Peyer's patch (tissue), 4 donors: ENCODE measurements around the gene UNCX. TPM values are rescaled to one million over a fixed set of nuclear protein-coding genes. Genes with fewer than 3 reads are reported as not detected.

Experiments
- DNase-seq, 3 donors: peaks; one replicate each; pipeline ENCODE4 v3.0.0-alpha.2; 2017 to 2019
- H3K27ac ChIP-seq, 4 donors: fragments of 200-600 bp; sonication (generic); one replicate each; pipeline ENCODE4 v1.5.1; 2016 to 2019
- H3K27me3 ChIP-seq, 2 donors: fragments of 200-600 bp; sonication (generic); one replicate each; pipeline ENCODE4 v1.5.1; 2019
- H3K36me3 ChIP-seq, 3 donors: fragments of 200-600 bp; sonication (generic); one replicate each; pipeline ENCODE4 v1.5.1; 2016 to 2019
- H3K4me1 ChIP-seq, 4 donors: fragments of 200-600 bp; sonication (generic); one replicate each; pipeline ENCODE4 v1.5.1; 2016 to 2019
- H3K4me3 ChIP-seq, 4 donors: fragments of 200-600 bp; sonication (generic); 1 replicate in 3 of 4; 2 replicates in 1 of 4; pipeline ENCODE4 v1.5.1; 2016 to 2019; ENCODE audit warnings: mild to moderate bottlenecking in 1 of 4
- H3K9me3 ChIP-seq, 4 donors: fragments of 200-600 bp; sonication (generic); one replicate each; pipeline ENCODE4 v1.5.1; 2016 to 2019; ENCODE audit warnings: mild to moderate bottlenecking in 1 of 4
- POLR2A ChIP-seq, 2 donors: fragments of 450-650 bp; IDR thresholded peaks; one replicate each; pipeline ENCODE4 v1.5.1; 2017; ENCODE audit warnings: antibody characterized with exemption in 2 of 2, mild to moderate bottlenecking in 2 of 2, moderate library complexity in 2 of 2
- total RNA-seq, 4 donors: library from RNA; depleted of rRNA; stranded (reverse); fragments of >200 nt; gene quantifications; one replicate each; pipeline ENCODE4 v1.1.0, GENCODE V29; 2016
- TF ChIP-seq, protein P1 (sequence below), 6 experiments: fragments of 450-650 bp in 4 of 6; fragments of 200-600 bp in 2 of 6; sonication (generic) in 1 of 6; IDR thresholded peaks; one replicate each; pipeline ENCODE4 v1.5.1; 2017 to 2019; ENCODE audit warnings: antibody characterized with exemption in 6 of 6, mild to moderate bottlenecking in 3 of 6, moderate library complexity in 1 of 6

The UNCX gene
- total RNA-seq, 4 donors from 2014 or later: not detected

DNA sequence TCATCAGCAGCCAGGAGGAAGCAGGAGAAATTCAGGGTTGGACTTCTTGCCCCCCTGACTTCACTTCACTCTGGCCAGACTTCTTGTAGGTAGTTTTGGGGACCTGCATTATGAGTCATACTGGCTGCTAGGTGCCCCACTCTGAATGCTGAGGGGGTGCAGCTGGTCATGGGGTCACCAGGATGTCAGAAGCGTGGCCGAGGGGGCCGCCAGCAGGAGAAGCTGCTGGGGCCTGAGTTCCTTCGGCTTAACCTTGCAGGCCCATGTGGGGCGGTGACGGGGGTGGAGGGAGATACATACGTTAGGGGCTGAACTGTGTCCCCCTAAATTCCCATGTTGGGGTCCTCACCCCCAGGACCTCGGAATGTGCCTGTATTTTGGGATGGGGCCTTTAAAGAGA lies 18.2 kb downstream of the UNCX start:
- H3K4me3 ChIP-seq: no peak overlapping the region
- H3K36me3 ChIP-seq: no peaks in the 10 kb centered on the region
- peaks cover 0 to 42% of the 10 kb centered on the region in 2 donors for H3K27me3 ChIP-seq
- H3K9me3 ChIP-seq: no peaks in the 10 kb centered on the region
- TF ChIP-seq POLR2A (IDR thresholded peaks at IDR 0.05): no peak
- TF ChIP-seq, protein P1, sequence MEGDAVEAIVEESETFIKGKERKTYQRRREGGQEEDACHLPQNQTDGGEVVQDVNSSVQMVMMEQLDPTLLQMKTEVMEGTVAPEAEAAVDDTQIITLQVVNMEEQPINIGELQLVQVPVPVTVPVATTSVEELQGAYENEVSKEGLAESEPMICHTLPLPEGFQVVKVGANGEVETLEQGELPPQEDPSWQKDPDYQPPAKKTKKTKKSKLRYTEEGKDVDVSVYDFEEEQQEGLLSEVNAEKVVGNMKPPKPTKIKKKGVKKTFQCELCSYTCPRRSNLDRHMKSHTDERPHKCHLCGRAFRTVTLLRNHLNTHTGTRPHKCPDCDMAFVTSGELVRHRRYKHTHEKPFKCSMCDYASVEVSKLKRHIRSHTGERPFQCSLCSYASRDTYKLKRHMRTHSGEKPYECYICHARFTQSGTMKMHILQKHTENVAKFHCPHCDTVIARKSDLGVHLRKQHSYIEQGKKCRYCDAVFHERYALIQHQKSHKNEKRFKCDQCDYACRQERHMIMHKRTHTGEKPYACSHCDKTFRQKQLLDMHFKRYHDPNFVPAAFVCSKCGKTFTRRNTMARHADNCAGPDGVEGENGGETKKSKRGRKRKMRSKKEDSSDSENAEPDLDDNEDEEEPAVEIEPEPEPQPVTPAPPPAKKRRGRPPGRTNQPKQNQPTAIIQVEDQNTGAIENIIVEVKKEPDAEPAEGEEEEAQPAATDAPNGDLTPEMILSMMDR (IDR thresholded peaks at IDR 0.05): no peak
- H3K27ac ChIP-seq: no peak overlapping the region
- DNase-seq: no peak
- peaks cover 0 to 32% (median 0%) of the 10 kb centered on the region in 4 donors for H3K4me1 ChIP-seq

DNA sequence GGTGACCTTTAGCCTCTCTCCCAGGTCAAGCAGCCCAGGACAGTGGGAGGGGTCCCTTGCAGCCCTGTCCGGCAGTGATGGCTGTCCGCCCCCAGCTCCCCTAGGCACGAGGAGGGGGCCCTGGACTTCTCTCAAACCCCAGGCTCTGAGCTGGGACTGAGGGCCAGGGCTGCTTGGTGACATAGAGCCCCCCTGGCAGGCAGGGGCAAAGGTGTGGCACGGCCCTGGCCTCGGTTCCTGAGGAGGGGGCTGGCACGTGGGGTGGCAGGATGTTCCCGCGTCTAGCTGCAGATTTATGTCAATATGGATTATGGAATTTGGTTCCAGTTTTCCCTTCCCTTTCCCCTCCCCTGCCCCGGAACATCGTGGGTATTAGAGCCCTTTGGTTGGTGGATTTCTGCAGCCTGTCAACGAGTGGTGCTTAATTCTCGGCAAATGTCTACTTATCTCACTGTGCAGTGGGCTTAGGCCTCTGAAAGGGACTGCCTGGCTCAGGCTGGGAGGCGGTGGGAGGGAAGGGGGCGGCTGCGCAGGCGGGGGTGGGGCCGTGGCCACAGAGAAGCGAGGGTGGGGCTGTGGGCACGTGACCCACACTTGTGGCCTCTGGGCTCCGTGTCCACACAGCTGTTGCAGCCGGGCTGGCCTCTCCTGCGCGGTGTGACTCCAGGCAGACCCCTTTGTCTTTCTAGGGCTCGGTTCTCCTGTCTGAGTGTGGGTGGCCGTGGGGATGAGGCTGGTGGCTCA lies 19.3 kb downstream of the UNCX start:
- TF ChIP-seq, protein P1 (IDR thresholded peaks at IDR 0.05): no peak
- no peak for TF ChIP-seq POLR2A (IDR thresholded peaks at IDR 0.05)
- Histone ChIP-seq H3K9me3 (no peaks in the 10 kb centered on the region), H3K36me3 (no peaks in the 10 kb centered on the region), H3K4me1 (peaks cover 0 to 26% (median 0%) of the 10 kb centered on the region in 4 donors), H3K27me3 (peaks cover 0 to 31% of the 10 kb centered on the region in 2 donors), H3K27ac (no peak overlapping the region), H3K4me3 (no peak overlapping the region)
- no peak for DNase-seq

DNA sequence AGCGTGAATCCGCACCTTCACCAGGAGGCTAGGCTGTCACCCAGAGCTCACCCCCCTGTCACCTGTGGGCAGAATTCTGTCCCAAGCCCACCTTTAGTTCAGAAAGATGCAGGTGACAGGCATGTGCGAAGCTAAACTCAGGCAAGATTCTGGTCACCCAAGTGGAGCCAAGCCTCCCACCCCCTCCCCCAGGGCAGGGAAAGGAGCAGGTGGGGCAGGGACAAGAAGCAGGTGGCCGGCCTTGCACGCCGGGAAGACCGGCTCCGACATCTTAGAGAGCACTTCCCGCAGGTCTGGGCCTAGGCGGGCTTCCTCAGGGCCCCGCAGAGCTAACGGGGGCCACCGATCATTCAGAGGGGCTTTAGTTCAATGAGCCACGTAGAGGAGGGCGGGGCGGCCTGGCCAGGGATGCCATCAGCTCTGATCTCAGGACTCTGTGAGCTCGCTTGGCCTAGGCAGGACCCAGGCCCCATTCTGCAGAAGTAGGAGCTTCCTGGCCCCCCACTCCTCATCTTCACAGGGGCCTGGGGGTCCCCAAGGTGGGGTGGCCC lies 19.9 kb downstream of the UNCX start:
- peaks cover 0 to 25% of the 10 kb centered on the region in 2 donors for H3K27me3 ChIP-seq
- peaks cover 0 to 20% (median 0%) of the 10 kb centered on the region in 4 donors for H3K4me1 ChIP-seq
- no peaks in the 10 kb centered on the region for H3K36me3 ChIP-seq
- no peak for TF ChIP-seq POLR2A (IDR thresholded peaks at IDR 0.05)
- H3K4me3 ChIP-seq: no peak overlapping the region
- no peak overlapping the region for H3K27ac ChIP-seq
- H3K9me3 ChIP-seq: no peaks in the 10 kb centered on the region
- no peak for DNase-seq

DNA sequence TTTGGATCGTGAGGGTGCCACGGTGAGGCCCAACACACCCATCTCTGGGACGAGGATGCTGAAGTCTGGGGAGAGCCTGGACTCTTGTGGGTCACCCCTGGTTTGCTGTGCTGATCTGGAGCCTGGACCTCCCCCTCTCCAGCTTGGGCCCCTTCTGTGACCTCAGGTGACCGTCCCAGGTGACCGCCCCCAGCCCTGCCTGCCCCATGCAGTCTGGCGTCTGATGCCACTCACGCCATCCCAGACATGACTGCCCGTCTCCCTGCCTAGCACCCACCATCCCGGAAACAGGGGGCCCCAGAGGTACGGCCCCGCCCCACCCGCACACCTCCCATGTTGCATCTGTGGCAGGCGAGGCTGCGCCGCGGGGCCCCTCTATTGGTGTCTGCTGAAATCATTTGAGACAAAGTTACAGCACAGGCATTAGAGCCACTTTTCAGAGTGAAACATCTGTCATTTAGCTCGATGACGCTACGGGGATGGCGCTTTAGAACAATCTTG lies 21.1 kb downstream of the UNCX start:
- Histone ChIP-seq H3K36me3 (no peaks in the 10 kb centered on the region), H3K4me1 (peaks cover 0 to 8% (median 0%) of the 10 kb centered on the region in 4 donors), H3K4me3 (no peak overlapping the region), H3K27me3 (peaks cover 0 to 14% of the 10 kb centered on the region in 2 donors), H3K27ac (no peak overlapping the region), H3K9me3 (no peaks in the 10 kb centered on the region)
- TF ChIP-seq POLR2A (IDR thresholded peaks at IDR 0.05): no peak
- TF ChIP-seq, protein P1 (IDR thresholded peaks at IDR 0.05): no peak
- no peak for DNase-seq

DNA sequence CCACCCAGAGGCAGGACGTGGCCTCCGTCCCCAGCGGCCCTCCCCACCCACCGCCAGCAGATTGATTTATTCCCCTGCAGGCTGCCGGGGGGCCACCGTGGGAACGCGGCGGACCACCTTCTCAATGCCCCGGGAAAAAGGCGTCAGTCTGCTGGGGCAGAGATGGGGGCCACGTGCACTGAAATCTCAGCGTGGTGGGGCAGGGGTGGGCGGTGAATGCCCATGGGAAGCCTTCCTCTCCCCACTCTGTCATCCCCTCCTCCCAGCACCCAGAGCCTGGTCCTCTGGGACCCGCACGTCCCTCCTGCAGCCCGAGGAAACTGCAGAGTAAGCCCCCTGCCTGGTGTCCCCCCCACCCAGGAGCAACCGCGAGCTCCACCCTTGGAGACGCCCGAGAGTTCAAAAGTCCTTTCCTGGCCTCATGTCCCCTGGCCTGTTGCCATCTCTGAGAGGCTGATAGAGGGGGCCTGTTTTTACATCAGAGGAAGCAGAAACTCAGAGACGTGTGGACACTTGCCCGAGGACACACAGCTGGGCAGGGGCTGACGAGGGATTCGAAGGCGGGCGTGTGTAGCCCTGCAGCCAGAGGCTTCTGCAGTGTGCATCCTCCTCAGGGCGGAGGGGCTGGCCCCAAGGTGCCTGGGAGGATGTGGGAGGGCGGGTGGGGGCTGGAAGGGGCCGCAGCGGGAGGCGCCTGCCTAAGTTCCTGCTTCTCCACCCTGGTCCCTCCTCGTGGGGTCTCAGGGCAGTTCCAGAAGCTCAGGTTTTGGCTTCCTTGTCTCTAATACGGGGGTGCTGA lies 21.8 kb downstream of the UNCX start:
- no peak for DNase-seq
- Histone ChIP-seq H3K27ac (no peak overlapping the region), H3K27me3 (peaks cover 0 to 10% of the 10 kb centered on the region in 2 donors), H3K4me1 (peaks cover 0 to 8% (median 0%) of the 10 kb centered on the region in 4 donors), H3K36me3 (no peaks in the 10 kb centered on the region), H3K4me3 (no peak overlapping the region), H3K9me3 (no peaks in the 10 kb centered on the region)
- no peak for TF ChIP-seq POLR2A (IDR thresholded peaks at IDR 0.05)
- TF ChIP-seq, protein P1 (IDR thresholded peaks at IDR 0.05): no peak
